Omental fat pad (tissue), 4 donors: ENCODE measurements around the gene MYBBP1A. TPM values are rescaled to one million over a fixed set of nuclear protein-coding genes. Genes with fewer than 3 reads are reported as not detected.

Experiments used
- ATAC-seq: fragments of 150-250 bp; one replicate; pipeline ENCODE4 v1.9.1; 2016; ENCODE audit warnings: mild to moderate bottlenecking, moderate library complexity; ENCODE audit not compliant: low FRiP score
- DNase-seq: peaks from one replicate; pipeline ENCODE4 v3.0.0-alpha.2; 2019; ENCODE audit warnings: low spot score
- CTCF ChIP-seq, 3 donors: fragments of 450-650 bp; IDR thresholded peaks; one replicate each; pipeline ENCODE4 v1.5.1; 2016 to 2017; ENCODE audit warnings: antibody characterized with exemption in 3 of 3, mild to moderate bottlenecking in 3 of 3, moderate library complexity in 2 of 3
- total RNA-seq, 4 donors: library from RNA; depleted of rRNA; stranded (reverse); fragments of >200 nt; gene quantifications; one replicate each; pipeline ENCODE4 v1.1.0, GENCODE V29; 2016

The MYBBP1A gene
- total RNA-seq, 4 donors from 2014 or later: 33.1 to 142 (median 39.1) TPM

- no peak for ATAC-seq
- DNase-seq: no peak
- no peak for TF ChIP-seq CTCF (IDR thresholded peaks at IDR 0.05)
Measured at GRCh38 chr17:4515501-4515900, 39.7 kb downstream of the MYBBP1A start.

GRCh38 chr17:4514779-4515178, 40.4 kb downstream of the MYBBP1A start:
- DNase-seq: no peak
- no peak for ATAC-seq
- no peak for TF ChIP-seq CTCF (IDR thresholded peaks at IDR 0.05)

- no peak for TF ChIP-seq CTCF (IDR thresholded peaks at IDR 0.05)
- DNase-seq (no peak), ATAC-seq (no peak)
Measured at GRCh38 chr17:4514206-4514605, 41.0 kb downstream of the MYBBP1A start.

DNA sequence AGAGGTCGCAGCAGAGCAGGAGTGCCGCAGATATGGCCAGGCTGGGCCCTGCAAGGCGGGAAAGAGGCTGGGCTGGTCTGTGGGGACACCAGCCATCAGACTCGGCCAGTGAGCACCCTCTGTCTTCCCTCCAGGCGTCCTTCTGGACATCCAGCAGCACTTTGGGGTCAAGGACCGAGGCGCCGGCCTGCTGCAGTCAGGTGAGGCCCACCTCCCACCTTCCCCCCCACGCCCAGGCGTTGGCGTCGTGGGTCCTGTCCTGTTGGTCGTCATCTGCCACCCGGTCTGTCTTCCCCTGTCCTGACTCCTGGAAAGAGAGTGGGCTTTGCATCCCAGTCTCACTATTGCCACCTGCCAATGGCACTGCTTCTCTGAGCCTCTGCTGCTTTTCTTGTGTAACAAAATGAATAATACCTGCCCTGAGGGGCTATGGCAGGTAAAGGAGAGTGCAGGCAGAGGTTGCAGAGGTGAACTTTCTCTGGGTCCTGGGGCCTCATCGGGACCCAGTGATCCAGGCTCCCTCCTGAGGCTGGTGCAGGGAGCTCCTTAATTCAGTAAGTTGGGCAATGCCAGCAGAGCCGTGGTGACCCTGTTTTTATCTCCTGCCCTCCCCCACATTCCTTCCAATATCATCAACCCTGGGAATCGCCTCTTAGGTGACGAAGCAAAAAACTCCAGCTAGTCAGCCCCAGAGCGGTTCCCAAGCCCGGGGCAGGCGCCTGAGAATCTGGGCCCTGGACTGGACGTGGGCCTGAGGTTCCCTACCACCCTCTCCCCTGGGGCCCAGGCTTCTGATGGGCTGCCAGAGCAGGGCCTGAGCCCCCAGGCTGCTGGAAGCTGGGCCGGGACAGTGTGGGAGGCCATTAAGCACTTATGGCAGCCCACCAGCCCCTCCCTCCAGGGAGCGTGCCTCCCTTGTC, 41.8 kb downstream of the MYBBP1A start:
- no peak for TF ChIP-seq CTCF (IDR thresholded peaks at IDR 0.05)
- no peak for DNase-seq
- ATAC-seq: peak; percentile 58

DNA sequence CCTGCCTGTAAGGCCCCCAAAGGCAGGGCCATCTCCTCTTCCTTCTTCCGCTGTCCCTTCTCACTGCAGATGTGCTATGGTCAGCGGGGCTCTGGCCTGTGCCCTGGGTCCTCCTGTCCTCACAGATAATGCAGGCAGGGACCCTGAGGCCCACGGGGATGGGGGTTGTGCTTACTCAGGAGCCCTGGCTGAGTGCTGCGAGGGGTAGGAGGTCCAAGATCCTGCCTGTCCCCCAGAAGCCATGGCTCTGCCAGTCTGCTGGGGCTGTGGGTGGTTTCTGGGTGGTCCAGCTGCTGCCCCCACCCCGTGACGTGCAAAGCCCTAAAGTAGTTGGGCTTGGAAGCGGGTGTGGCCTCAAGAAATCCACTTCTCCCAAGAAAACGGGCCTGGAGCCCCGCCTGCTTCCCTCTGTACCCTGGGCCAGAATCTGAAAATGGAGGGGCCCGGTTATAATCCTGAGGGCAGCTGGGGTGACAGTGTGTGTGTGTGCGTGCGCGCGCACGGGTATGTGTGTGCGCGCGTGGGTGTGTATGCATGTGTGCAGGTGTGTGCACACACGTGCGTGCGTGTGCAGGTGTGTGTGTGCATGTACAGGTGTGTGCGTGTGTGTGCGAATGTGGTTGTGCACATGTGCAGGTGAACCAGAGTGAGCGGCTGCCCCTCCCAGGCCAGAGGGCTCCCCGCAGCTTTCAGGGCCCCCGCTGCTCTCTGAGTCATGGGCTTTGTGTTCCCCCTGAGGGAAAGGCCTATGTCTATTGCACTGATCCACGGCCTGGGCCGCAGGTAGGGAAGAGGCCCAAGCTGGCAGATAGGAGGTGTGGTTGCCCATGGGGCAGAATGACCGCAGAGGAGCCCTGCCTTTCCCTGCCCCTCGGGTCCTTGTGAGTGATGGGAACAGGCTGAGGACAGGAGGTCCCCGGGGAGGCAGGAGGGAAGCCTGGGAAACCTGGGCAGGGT, 42.8 kb downstream of the MYBBP1A start:
- ATAC-seq: no peak
- no peak for DNase-seq
- no peak for TF ChIP-seq CTCF (IDR thresholded peaks at IDR 0.05)

DNA sequence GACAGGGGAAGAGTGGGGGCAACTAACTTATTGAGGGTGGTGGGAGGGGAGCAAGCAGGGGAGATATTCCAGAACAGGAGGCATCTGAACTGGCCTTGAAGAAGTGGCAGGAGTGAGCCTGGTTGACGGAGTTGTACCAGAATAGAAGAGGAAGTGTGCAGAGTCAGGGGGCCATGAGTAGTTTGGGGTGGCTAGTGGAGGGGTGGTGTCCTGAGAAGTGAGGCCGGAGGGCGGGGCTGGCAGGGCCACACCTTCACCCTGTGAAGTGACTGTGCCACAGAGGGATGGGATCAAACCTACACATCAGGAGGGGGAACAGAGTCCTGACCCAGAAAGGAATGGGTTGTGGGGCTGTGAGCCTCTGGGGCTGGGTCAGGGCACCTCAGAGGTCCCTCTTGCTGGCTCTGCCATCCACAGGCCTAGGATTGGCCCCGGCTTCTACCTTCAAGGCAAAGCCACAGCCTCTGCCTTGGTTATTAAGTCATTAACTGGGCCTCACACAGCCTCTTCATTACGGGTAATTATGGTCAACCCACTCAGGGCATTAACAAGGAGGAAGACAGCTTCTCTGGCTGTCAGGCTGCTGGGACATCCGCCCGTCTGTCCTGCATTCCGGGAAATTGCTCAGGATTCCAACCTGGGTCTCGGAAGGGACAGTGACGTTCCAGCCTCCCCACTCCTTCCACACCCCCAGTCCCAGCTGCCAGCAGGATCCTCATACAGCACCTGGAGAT, 43.8 kb downstream of the MYBBP1A start:
- no peak for ATAC-seq
- no peak for TF ChIP-seq CTCF (IDR thresholded peaks at IDR 0.05)
- DNase-seq: no peak
